Fibroblast of lung (primary cell): ENCODE measurements around the gene SLC1A4.

Experiments used
- EZH2 ChIP-seq: IDR thresholded peaks from 2 replicates; pipeline ENCODE4 v1.5.1; 2012; ENCODE audit warnings: low read length, control low read depth, mild to moderate bottlenecking; ENCODE audit errors: missing control alignments
- TF ChIP-seq, protein P1 (sequence below), 2 donors: IDR thresholded peaks in 1 of 2; conservative IDR thresholded peaks in 1 of 2; 1 replicate in 1 of 2; 2 replicates in 1 of 2; pipeline ENCODE4 v1.5.1; 2011 to 2012; ENCODE audit warnings: low read length in 2 of 2, control low read depth in 1 of 2, inconsistent platforms in 1 of 2, low read depth in 1 of 2, mild to moderate bottlenecking in 1 of 2

DNA sequence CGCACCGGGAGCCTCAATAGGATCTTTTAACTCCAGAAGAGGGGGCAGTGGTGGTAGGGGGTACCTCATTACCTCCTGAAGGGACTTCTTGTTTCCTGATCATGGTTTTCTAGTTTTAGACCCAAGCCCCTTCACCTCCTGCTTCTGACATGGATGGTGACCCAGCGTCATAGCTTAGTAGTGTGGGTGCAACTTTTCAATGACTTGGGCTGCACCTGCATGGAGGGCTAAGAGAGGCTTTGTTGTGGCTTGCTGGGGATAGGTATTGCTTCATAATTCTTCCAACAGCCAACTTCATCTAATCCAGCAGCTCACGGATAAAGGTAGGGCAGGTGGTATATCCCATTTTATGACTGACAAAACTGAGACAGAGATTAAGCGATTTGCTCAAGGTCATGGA lies 3.0 kb downstream of the SLC1A4 start:
- TF ChIP-seq EZH2, result no peak
- TF ChIP-seq, protein P1, sequence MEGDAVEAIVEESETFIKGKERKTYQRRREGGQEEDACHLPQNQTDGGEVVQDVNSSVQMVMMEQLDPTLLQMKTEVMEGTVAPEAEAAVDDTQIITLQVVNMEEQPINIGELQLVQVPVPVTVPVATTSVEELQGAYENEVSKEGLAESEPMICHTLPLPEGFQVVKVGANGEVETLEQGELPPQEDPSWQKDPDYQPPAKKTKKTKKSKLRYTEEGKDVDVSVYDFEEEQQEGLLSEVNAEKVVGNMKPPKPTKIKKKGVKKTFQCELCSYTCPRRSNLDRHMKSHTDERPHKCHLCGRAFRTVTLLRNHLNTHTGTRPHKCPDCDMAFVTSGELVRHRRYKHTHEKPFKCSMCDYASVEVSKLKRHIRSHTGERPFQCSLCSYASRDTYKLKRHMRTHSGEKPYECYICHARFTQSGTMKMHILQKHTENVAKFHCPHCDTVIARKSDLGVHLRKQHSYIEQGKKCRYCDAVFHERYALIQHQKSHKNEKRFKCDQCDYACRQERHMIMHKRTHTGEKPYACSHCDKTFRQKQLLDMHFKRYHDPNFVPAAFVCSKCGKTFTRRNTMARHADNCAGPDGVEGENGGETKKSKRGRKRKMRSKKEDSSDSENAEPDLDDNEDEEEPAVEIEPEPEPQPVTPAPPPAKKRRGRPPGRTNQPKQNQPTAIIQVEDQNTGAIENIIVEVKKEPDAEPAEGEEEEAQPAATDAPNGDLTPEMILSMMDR (conservative IDR thresholded peaks at IDR 0.05 in 1 of 2, IDR thresholded peaks at IDR 0.05 in 1 of 2; ENCODE audit: low read depth in 1 of 2, low read length in 2 of 2), result no peak
